GM18511 (cell line): ENCODE results near the gene PRTFDC1.
A peak's percentile ranks its signal among the peaks of the same experiment; 100 is the strongest.
"Not testable (repeated sequence)": the region's sequence is repeated elsewhere in the genome, so short reads cannot be mapped to it uniquely, and the experiment has no call there.

ENCODE experiments used
- ATAC-seq: cut with Tn5 transposase; IDR thresholded peaks from one replicate; pipeline ENCODE4 v1.9.1; 2021; ENCODE audit warnings: mild to moderate bottlenecking, moderate library complexity; ENCODE audit not compliant: unreplicated experiment

PRTFDC1 gene

DNA sequence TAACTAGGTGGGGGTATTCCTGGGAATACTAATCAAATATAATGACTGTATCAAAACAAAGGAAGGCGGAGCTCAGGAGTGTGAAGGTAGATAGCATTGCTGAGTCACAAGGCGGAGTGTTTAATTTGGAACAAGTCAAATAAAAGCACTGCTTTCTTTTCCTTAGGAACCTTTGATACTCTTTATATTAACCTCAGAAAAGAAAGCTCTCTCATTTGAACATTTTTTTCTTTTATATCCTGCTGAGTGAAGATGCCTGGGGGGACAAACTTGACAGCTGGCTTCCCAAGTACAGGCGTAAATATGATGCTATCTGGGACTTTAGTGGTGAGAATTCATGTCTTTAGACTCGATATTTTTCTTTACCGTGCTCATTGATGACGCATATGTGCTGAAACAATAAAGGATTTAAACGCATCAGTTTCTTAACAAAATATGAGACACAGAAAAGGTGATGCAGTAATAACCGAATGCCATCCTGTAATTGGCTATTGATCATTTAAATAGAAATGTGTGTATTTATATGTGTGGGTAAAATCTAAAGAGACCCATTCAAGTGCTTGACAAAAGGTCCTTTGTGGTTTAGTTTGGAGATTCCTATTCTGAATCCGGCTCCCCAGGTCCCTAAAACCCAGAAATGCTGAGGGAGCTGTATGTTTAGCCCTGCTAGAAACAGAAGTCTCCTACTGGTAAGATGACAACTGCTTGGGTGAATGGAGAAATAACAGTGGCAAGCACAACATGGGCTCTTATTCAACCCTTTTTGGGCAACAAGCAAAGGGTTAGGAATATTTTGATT is 102.7 kb downstream of the PRTFDC1 start:
- no peak for ATAC-seq

- no peak for ATAC-seq
These were observed 103.4 kb downstream of the PRTFDC1 start for GRCh38 chr10:24849051-24849450.

DNA sequence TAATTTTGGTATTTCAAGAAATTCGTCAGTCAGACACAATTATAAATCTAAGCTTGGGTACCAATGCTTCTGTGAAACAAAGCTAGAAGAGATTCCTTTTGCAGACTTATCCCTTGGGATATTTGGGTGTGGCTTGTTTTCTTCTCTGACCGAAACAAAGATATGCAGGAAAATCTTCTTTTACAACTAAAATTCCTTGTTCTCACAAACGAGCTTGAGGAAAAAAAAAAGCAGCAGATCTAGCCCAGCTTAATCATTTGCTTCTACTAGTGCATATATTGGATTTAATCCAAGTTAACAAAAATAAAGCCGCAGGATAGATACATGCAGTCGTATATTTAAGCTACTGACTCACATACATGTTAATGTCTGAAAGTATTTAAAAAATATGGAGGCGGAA is 104.2 kb downstream of the PRTFDC1 start:
- ATAC-seq, result no peak

GRCh38 chr10:24847112-24848070 is 105.0 kb downstream of the PRTFDC1 start:
- no peak for ATAC-seq

DNA sequence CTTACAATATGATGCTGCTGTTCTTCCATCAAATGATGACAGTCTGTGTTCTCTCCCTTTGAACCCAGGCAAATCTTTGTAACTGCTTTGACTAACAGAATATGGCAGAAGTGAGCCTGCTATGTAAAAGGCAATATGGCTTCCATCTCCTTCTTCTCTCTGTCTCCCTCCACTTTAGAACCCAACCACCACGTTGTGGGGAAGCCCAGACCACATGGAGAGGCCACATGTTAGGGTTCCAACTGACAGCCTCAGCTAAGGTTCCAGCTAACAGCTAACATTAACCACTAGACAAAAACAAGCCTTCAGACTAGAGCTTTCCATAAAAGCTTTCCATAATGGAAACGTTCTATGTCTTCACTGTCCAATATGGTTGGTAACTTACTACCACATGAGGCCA is 107.7 kb downstream of the PRTFDC1 start:
- ATAC-seq, result no peak

GRCh38 chr10:24843256-24843655 is 109.2 kb downstream of the PRTFDC1 start:
- ATAC-seq, result no peak

DNA sequence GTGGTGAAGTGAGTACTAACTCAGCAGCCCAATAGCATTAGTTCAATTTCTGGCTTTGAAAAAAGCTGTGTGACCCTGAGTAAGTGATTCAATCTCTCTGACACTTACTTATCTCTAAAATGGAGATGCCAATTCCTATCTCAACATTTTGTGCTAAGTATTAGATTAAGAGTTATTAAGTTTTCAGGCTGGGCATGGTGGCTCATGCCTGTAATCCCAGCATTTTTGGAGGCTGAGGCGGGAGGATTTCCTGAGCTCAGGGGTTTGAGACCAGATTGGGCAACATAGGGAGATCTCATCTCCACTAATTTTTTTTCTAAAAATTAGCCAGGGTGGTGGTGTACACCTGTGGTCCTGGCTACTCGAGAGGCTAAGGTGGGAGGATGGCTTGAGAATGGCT is 109.5 kb downstream of the PRTFDC1 start:
- ATAC-seq, result no peak

DNA sequence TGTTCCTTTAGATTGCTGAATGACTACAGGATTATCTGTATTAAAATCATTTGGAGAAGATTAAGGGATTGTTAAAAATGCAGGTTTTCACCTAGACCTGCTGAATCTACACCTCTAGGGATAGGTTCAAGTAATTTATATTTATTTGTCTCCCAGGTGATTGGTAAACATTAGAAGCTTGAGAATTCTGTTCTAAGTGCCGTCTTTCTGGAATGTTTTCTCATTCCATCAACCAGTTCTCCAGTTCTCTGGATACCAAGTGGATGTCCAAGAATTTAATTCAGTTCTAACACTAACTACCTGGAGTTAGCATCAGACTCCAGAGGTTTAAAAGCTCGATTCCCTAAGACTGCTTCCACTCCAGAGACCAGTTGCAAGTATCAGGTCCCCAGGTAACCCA is 110.9 kb downstream of the PRTFDC1 start:
- no peak for ATAC-seq

DNA sequence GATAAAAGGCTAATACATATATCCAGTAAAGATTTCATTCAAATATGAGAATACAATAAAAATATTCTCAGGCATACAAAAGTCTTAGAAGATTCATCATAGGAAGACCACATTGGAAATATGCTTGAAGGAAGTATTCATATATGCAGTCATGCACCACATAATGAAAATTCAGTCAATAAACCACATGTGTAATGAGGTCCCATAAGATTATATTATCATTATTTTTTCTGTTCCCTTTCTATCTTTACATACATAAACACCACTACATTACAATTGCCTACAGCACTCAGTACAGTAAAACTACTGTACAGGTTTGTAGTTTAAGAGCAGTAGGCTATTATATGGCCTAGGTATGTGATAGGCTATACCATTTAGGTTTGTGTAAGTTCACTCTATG is 111.6 kb downstream of the PRTFDC1 start:
- no peak for ATAC-seq

- not testable (repeated sequence) for ATAC-seq
These were observed 114.6 kb downstream of the PRTFDC1 start for GRCh38 chr10:24837781-24838180.

GRCh38 chr10:24834869-24835268 is 117.5 kb downstream of the PRTFDC1 start:
- ATAC-seq, result no peak

- ATAC-seq, result no peak
These were observed 126.4 kb downstream of the PRTFDC1 start for GRCh38 chr10:24826009-24826408.

DNA sequence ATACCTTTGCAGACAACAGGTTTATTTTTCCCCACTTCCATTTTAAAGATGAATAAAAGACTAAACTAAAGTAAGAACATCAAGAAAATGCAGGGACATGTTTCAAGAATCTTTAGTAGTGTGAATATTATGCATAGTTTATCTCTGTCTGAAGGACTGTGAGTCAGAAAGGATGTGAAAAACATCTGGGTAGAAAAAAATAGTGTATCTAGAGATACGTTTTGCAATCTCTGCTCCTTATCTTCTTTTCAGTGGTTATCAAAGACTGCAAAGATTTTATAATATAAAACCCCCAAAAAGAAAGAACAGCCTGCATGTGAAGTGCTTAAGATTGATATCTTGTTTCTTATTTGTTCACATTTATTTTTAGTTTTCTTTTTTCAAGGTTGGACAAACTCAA is 126.9 kb downstream of the PRTFDC1 start:
- no peak for ATAC-seq

GRCh38 chr10:24824536-24824935 is 127.9 kb downstream of the PRTFDC1 start:
- no peak for ATAC-seq

DNA sequence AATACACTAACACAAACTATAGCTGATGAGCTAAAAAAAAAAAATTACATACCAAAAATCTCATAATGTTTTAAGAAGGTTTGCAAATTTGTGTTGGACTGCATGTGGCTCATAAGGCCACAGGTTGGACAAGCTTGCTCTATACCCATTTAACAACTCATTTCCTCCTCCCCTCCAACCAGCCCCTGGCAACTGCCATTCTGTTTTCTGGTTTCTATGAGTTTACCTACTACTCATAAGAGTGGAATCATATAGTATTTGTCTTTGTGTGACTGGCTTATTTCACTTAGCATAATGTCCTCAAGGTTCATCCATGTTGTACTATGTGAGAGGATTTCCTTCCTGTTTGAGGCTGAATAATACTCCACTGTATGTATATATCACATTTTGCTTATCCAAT is 128.3 kb downstream of the PRTFDC1 start:
- no peak for ATAC-seq

- peak; percentile 83 for ATAC-seq
These were observed 129.8 kb downstream of the PRTFDC1 start for GRCh38 chr10:24822590-24822989.

DNA sequence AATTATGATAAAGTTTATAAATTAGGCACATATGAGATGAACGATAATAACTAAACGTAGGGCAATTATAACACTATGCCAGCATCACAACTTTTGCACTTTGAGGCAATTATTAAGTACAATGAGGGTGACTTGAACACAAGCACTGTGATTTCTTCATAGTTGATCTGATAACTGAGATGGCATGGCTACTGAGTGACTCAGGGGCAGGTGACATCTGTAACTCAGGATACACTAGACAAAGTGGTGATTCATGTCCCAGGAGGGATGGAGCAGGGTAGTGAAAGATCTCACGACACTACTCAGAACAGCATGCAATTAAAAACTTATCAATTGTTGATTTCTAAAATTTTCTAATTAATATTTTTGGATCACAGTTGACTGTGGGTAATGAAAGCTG is 130.4 kb downstream of the PRTFDC1 start:
- no peak for ATAC-seq

GRCh38 chr10:24816868-24817396 is 135.5 kb downstream of the PRTFDC1 start:
- ATAC-seq, result no peak

- no peak for ATAC-seq
These were observed 137.7 kb downstream of the PRTFDC1 start for GRCh38 chr10:24814568-24815313.

- no peak for ATAC-seq
These were observed 138.6 kb downstream of the PRTFDC1 start for GRCh38 chr10:24813856-24814255.

- no peak for ATAC-seq
These were observed 146.1 kb downstream of the PRTFDC1 start for GRCh38 chr10:24806262-24806661.
